DMS79 (cell line): Measurements from ENCODE around the gene ZCCHC3.
"Not testable (repeated sequence)": the region's sequence is repeated elsewhere in the genome, so short reads cannot be mapped to it uniquely, and the experiment has no call there.

Experiments used
- DNase-seq: peaks from one replicate; lab custom pipeline; 2025; lab: John Stamatoyannopoulos, UW

The ZCCHC3 gene

GRCh38 chr20:297098-297924 is at the start of gene ZCCHC3:
TSS of gene ZCCHC3 (plus strand) at chr20:297570. CDS start at chr20:297587, 17 bp downstream.
- peak; percentile 68 for DNase-seq

- no peak for DNase-seq
These were observed 46.0 kb upstream of the ZCCHC3 start for GRCh38 chr20:251354-251753.

- DNase-seq = no peak
These were observed 44.6 kb upstream of the ZCCHC3 start for GRCh38 chr20:252801-253200.

GRCh38 chr20:253447-253846 is 43.9 kb upstream of the ZCCHC3 start:
- not testable (repeated sequence) for DNase-seq

GRCh38 chr20:257419-257818 is 40.0 kb upstream of the ZCCHC3 start, which contains the start of gene DEFB132:
TSS of gene DEFB132 (plus strand) at chr20:257724. CDS start at chr20:257779, 55 bp downstream.
- no peak for DNase-seq

GRCh38 chr20:258269-258858 is 39.0 kb upstream of the ZCCHC3 start:
- no peak for DNase-seq

- DNase-seq = no peak
These were observed 38.4 kb upstream of the ZCCHC3 start for GRCh38 chr20:258963-259362.

- no peak for DNase-seq
These were observed 37.4 kb upstream of the ZCCHC3 start for GRCh38 chr20:259981-260380.

- no peak for DNase-seq
These were observed 33.7 kb upstream of the ZCCHC3 start for GRCh38 chr20:263701-264100.

- peak; percentile 67 for DNase-seq
These were observed 30.5 kb upstream of the ZCCHC3 start for GRCh38 chr20:266596-267562.

GRCh38 chr20:270517-270916 is 26.9 kb upstream of the ZCCHC3 start:
- no peak for DNase-seq

GRCh38 chr20:271069-271468 is 26.3 kb upstream of the ZCCHC3 start:
- no peak for DNase-seq

GRCh38 chr20:271528-271927 is 25.8 kb upstream of the ZCCHC3 start:
- no peak for DNase-seq

- no peak for DNase-seq
These were observed 24.7 kb upstream of the ZCCHC3 start for GRCh38 chr20:272718-273117.

GRCh38 chr20:273884-274283 is 23.5 kb upstream of the ZCCHC3 start:
- DNase-seq = no peak

- no peak for DNase-seq
These were observed 21.6 kb upstream of the ZCCHC3 start for GRCh38 chr20:275791-276190.

GRCh38 chr20:276620-277495 is 20.5 kb upstream of the ZCCHC3 start:
- DNase-seq = no peak

- DNase-seq = no peak
These were observed 19.9 kb upstream of the ZCCHC3 start for GRCh38 chr20:277496-277781.

GRCh38 chr20:278181-278580 is 19.2 kb upstream of the ZCCHC3 start:
- DNase-seq = no peak

- DNase-seq = no peak
These were observed 18.5 kb upstream of the ZCCHC3 start for GRCh38 chr20:278607-279571.
